C1 segment of cervical spinal cord (tissue), 14 donors: Measurements from ENCODE around the gene ZFPM1.
A peak's percentile ranks its signal among the peaks of the same experiment; 100 is the strongest.

Experiments used
- DNase-seq, 14 donors: peaks; one replicate each; lab custom pipeline; 2025; lab: John Stamatoyannopoulos, UW

The ZFPM1 gene

DNA sequence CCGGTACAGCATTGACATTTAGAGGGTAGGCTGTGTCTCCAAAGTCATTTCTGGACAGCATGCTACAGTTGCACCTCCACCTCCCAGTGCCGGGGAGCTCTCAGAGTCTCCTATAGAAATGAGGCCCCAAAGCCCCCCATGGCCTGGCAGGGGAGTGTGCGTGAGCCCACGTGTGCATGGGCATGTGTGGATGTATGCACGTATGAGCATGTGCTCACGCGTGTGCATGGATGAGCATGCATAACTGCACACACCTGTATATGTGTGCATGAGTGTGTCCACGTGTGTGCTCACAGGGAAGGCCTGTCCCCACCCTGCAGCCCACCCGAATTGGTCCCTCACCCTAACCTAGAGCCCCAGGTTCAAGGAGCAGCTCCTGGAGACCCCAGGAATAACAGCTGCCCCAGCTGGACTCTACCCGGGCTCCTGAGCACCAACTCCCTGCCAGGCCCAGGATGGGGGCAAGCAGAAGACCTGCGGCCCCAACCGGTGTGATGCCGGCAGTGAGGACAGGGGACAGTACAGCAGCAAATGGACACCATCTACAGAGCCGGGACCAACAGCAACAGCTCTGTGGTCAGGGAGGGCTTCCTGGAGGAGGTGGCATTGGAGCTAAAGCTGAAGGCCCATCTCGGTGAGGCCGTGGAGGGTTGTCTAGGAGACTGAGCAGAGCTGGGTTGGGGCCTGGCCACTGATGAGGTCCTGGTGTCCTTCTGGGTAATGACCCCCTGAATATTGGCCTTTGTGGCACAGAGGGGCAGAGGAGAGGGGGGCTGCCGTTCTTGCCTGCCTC lies 35.2 kb upstream of the ZFPM1 start:
- no peak for DNase-seq

DNA sequence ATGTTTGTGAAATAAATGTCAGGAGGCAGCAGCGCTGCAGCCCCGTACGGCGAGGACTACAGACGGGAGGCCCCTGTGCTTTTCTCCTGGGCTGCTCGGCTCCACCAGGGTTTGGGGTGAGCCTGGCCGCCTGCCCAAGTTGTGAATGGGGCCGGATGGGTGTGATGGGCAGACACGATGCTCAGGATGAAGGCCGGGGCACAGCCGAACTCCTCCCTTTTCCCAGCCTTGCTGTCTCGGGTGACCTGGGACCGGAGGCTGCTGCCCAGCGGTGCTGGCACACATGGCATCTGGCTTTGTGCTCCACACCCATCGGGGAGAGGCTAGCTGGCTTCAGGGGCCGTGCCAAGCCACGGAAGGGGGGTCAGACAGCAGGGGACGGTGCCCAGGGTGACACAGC lies 34.2 kb upstream of the ZFPM1 start:
- no peak for DNase-seq

GRCh38 chr16:88419790-88420189 lies 33.3 kb upstream of the ZFPM1 start:
- no peak for DNase-seq

- DNase-seq, result no peak
Observed at GRCh38 chr16:88420496-88420895, 32.6 kb upstream of the ZFPM1 start.

- DNase-seq, result no peak
Observed at GRCh38 chr16:88421301-88421700, 31.8 kb upstream of the ZFPM1 start.

DNA sequence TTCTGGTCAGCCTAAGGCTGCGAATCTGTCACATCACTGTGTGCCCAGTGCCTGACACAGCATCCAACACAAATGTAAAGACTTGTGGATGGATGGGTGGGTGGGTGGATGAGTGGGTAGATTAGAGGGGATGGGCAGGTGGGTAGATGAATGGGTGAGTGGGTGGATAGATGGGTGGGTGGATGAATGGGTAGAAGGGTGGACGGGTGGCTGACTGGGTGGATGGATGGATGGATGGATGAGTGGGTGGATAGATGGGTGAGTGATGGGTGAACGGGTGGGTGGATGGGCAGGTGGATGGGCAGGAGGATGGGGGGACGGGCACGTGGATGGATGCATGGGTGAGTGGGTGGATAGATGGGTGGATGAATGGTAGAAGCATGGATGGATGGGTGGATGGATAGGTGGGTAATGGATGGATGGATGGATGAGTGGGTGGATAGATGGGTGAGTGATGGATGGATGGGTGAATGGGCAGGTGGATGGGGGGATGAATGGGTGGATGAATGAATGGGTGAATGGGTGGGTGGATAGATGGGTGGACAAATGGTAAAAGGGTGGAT lies 31.1 kb upstream of the ZFPM1 start:
- no peak for DNase-seq

DNA sequence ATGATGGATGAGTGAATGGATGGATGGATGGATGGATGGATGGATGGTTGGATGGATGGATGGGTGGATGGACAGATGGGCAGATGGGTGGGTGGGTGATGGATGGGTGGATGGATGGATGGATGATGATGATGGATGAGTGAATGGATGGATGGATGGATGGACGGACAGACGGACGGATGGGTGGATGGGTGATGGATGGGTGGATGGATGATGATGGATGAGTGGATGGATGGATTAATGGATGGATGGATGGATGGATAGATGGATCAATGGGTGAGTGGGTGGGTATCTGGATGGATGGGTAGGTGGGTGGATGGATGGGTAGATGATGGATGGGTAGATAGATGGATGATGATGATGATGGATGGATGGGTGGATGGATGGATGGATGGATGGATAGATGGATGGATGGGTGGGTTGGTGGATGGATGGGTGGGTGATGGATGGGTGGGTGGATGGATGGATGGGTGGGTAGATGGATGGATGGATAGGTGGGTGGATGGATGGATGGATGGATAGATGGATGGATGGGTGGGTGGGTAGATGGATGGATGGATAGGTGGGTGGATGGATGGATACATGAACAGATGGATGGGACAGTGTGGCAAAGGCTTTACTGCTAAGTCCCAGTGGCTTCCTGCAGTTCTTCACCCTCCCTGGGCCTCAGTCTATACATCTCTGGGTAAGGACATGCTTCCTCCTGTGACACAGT lies 30.2 kb upstream of the ZFPM1 start:
- no peak for DNase-seq

GRCh38 chr16:88423448-88423850 lies 29.6 kb upstream of the ZFPM1 start:
- DNase-seq, result no peak

DNA sequence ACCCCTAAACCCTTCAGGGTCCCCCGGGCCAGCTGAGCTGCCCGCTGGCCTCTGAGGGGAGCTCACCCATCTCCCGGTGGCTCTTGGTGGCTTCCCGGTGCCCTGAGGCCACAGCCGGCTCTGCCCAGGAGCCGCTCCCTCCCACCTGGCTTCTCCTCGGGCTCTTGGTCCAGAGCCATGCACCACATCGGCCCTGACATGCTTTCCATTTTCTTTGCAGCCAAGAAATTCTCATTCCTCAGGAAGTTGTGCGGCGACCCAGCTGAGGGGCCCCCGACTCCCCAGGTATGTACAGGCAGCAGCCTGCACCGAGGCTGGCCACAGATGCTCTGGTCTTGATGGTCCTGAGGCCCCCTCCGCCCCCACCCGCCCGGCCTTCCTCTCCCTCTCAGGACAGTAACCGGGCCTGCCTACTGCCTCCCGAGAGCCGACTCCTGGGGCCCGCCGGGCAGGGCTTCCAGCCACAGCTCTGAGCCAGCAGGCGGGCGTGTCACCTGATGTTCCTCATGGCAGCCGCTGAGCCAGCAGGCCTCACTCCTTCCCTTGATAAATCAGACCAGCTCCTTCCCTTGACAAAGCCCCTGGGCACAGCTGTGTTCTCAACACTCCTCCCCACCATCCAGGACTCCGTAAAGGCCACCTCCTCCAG lies 28.4 kb upstream of the ZFPM1 start:
- DNase-seq, result peak in 9 of 14 donors; percentile 2 to 61 (median 34)

DNA sequence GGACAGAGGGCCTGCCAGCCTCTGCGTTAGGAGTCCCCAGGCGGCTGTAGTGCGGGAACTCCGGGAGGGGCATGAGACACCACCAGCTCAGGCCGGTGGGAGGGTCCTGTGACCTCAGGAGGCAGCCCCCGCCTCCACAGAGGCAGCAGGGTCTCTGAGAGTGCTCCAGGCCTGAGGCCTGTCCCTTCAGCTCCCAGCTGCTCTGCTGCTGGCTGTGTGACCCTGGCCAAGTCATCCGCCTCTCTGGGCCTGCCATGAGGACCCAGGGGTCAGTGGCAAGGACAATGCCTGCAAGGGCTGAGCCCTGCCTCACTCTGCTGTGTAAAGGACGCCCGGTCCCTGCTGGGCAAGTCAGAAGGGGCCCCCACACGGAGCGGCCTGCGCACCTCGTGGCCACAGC lies 27.1 kb upstream of the ZFPM1 start:
- no peak for DNase-seq

DNA sequence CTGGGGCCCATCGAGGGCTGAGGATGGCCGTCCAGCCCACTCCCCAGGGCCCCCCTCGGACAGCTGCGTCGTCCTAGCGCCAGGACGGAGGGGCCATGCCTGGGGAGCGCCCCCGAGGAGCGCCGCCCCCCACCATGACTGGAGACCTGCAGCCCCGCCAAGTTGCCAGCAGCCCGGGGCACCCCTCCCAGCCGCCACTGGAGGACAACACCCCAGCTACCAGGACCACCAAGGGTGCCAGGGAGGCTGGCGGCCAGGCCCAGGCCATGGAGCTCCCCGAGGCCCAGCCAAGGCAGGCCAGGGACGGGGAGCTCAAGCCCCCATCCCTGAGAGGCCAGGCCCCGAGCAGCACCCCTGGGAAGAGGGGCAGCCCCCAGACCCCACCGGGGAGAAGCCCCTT lies 25.7 kb upstream of the ZFPM1 start:
- no peak for DNase-seq

DNA sequence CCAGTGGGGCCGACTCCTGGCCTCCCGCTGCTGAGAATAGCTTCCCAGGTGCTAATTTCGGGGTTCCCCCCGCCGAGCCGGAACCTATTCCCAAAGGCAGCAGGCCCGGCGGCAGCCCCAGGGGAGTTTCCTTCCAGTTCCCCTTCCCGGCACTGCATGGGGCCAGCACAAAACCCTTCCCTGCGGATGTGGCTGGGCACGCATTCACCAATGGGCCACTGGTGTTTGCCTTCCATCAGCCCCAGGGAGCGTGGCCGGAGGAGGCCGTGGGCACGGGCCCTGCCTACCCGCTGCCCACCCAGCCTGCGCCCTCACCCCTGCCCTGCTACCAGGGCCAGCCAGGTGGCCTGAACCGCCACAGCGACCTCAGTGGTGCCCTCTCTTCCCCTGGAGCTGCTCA lies 24.9 kb upstream of the ZFPM1 start:
- DNase-seq, result peak in 1 of 14 donors; percentile 26

DNA sequence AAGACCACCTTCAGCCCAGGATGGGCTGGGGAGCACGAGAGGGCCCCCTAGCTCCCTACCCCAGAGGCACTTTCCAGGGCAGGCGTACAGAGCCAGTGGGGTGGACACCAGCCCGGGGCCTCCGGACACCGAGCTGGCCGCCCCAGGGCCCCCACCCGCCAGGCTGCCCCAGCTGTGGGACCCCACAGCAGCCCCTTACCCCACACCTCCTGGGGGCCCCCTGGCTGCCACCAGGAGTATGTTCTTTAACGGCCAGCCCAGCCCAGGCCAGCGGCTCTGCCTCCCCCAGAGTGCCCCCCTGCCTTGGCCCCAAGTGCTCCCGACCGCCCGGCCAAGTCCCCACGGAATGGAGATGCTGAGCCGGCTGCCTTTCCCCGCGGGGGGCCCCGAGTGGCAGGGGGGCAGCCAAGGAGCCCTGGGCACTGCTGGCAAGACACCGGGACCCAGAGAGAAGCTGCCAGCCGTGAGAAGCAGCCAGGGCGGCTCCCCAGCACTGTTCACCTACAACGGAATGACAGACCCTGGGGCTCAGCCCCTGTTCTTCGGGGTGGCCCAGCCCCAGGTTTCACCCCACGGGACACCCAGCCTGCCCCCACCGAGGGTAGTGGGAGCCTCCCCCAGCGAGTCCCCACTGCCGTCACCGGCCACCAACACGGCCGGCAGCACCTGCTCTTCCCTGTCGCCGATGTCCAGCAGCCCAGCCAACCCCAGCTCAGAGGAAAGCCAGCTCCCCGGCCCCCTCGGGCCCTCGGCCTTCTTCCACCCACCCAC lies 24.3 kb upstream of the ZFPM1 start:
- peak in 9 of 14 donors; percentile 10 to 71 (median 45) for DNase-seq

GRCh38 chr16:88429387-88430184 lies 23.5 kb upstream of the ZFPM1 start:
- peak in 6 of 14 donors; percentile 30 to 55 (median 48) for DNase-seq

DNA sequence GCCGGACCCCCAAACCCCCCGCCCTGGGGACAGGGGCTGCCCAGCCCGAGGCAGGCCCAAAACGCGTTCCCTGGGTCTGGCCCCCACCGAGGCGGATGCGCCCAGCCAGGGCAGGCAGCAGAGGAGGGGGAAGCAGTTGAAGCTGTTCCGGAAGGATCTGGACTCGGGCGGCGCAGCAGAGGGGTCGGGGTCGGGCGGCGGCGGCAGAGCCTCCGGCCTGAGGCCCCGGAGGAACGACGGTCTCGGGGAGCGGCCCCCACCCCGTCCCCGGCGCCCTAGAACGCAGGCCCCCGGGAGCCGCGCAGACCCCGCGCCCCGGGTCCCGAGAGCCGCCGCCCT lies 22.9 kb upstream of the ZFPM1 start:
- DNase-seq, result peak in 1 of 14 donors; percentile 40

- peak in 5 of 14 donors; percentile 13 to 67 (median 43) for DNase-seq
Observed at GRCh38 chr16:88430524-88431446, 22.3 kb upstream of the ZFPM1 start.

- DNase-seq, result no peak
Observed at GRCh38 chr16:88431651-88432050, 21.4 kb upstream of the ZFPM1 start.

- DNase-seq, result no peak
Observed at GRCh38 chr16:88432174-88432573, 20.9 kb upstream of the ZFPM1 start.

- no peak for DNase-seq
Observed at GRCh38 chr16:88432753-88433152, 20.3 kb upstream of the ZFPM1 start.
